ENCODE data around the gene KRT6C.

DNA sequence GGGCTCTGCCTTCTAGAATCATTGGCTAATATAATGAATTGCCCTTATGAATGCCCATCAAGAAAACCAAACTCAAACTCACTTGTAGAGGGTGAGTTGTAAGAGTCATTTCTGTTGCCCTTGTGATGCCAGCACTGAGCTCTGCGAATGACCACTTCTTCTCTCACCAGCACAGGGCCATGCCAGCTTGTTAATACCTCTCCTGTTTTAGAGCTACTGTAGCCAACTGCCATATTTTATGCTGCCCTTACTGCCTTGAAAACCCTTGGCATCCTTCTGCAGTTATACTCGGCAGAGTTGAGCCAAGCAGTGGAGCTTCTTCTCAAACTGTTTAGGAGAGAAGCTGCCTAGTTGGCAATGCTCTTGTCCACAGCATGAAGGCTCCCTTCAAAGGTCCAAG is 47.6 kb downstream of the KRT6C start:
- TF ChIP-seq, protein P1, sequence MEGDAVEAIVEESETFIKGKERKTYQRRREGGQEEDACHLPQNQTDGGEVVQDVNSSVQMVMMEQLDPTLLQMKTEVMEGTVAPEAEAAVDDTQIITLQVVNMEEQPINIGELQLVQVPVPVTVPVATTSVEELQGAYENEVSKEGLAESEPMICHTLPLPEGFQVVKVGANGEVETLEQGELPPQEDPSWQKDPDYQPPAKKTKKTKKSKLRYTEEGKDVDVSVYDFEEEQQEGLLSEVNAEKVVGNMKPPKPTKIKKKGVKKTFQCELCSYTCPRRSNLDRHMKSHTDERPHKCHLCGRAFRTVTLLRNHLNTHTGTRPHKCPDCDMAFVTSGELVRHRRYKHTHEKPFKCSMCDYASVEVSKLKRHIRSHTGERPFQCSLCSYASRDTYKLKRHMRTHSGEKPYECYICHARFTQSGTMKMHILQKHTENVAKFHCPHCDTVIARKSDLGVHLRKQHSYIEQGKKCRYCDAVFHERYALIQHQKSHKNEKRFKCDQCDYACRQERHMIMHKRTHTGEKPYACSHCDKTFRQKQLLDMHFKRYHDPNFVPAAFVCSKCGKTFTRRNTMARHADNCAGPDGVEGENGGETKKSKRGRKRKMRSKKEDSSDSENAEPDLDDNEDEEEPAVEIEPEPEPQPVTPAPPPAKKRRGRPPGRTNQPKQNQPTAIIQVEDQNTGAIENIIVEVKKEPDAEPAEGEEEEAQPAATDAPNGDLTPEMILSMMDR (IDR thresholded peaks at IDR 0.05 in 8 of 11, conservative IDR thresholded peaks at IDR 0.05 in 3 of 11) = no peak
- TF ChIP-seq POLR2A (IDR thresholded peaks at IDR 0.05) = no peak
